ENCODE results near the gene LITAF. TPM values are rescaled to one million over a fixed set of nuclear protein-coding genes. Genes with fewer than 3 reads are reported as not detected.
A peak's percentile ranks its signal among the peaks of the same experiment; 100 is the strongest.
"Not testable (repeated sequence)": the region's sequence is repeated elsewhere in the genome, so short reads cannot be mapped to it uniquely, and the experiment has no call there.

LITAF gene
- total RNA-seq, 2 donors from 2014 or later: 171 to 240 TPM

DNA sequence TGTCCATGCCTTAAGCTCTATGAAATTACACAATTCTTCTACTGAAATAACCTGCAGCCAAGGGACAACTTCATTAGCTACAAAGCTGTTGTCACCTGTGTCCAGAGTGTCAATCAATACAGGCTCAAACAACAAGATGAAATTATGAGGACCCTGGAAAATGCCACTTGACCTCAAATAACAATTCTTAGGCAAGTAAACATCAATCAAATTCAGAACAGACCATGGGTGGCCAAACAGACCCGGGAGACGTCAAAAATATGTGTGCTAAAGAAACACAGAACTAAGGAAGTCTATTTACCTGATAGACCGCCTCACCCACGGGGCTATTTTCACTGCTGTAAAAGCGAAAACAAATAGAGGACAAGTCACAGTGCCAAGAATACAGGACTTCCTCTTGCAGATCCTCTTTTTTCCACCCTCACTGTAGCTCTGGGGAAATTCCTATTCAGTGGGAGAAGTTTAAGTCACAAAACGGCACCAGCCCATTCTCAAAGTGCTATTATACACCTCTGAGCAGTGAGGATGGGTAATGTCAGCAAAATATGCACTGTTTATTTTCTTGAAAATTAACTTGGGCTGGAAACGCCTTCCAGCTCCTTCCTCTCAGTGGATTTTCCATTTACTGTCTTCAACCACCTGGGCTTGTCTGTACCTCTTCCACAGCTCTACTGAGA, 2.7 kb downstream of the LITAF start:
- DNase-seq (peak; percentile 61 to 65), ATAC-seq (peak; percentile 74)
- intact Hi-C loops (cut with DNase I, micrococcal nuclease): no loop called here

DNA sequence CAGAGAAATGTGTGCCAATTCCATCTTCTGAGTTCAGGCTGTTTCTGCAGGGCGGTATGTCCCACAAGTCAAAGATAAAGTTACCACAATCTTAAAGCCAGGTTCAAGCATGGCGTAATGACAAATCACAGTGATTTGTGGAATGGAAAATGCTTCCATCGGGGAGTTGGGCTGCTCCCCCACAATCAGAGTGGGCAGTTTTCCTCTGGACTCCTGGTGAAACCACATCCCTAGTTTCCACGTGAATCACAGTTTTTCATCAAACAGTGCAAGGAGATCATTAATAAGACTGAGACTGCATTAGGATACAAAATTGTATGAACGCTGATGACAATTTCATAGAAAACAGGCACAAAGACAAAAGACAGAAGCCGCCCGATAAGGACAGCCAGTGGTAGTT, 3.6 kb downstream of the LITAF start:
- no peak for DNase-seq
- intact Hi-C loops (cut with DNase I, micrococcal nuclease): no loop called here
- ATAC-seq: no peak

DNA sequence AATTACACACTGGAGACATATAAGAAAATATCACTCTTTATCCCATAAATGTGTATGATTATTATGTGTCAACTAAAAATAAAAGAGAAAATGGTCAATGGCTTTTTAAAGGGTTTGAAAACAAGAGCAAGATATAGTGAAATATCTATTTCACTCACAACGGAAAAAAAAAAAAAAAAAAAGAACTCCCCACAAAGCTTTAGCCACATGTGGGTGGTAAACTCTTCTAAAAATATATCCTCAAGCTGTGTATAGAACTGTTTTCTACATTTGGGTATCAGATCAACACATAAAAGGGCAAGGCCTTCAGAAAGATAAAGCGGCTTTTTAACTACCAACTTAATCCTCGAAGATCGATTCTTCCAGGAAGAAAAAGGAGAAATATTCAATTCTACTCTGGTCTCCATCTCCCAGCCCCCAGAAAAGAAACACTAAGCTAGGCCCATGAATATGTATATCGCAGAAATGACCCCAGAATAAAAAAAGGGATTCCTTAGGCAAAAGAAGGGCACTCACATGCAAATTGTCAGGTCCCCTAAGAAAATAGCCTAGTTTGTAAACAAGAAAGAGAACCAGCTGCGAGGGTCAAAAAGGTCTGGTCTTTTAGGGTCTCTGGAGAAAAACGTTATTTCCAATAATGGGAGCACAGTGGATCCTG, 4.4 kb downstream of the LITAF start:
- intact Hi-C loops (cut with DNase I, micrococcal nuclease): no loop called here
- DNase-seq (no peak), ATAC-seq (no peak)

DNA sequence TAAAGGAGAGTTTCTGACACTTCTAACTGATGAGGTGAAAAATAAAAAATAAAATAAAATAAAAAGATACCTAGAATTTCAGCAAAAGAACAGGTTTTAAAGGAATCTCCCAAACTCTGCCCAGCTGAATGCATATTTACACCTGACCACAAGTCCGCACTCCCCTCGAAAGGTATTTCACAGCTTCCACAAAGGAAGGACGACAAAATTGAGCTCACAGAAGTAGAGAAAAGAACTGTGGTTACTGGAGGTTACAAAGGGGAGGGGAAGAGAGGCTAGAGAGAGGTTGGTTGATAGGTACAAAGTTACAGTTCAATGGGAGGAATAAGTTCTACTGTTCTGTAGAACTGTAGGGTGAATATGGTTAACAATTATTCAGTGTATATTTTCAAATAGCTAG, 5.0 kb downstream of the LITAF start:
- intact Hi-C loops (cut with DNase I, micrococcal nuclease): no loop called here
- ATAC-seq (no peak), DNase-seq (no peak)

DNA sequence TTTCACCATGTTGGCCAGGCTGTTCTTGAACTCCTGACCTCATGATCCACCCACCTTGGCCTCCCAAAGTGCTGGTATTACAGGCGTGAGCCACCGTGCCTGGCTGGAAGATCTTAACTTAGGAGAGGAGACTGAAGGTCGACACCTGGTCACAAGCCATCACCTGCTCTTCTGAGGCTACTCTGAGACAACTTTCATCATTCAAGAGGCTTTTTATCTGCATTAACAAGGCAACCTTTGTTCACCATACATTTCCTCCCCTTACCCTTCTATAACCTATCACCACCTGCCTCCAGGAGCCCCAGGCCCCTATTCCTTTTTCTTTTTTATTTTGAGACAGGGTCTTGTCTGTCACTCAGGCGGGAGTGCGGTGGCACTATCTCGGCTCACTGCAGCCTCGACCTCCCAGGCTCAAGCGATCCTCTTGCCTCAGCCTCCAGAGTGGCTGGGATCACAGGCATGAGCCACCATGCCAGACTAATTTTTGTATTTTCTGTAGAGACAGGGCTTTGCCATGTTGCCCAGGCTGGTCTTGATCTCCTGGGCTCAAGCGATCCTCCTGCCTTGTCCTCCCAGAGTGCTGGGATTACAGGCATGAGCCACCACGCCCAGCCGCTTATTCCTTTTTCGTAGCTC, 6.2 kb downstream of the LITAF start:
- no peak for ATAC-seq
- intact Hi-C loops (cut with DNase I, micrococcal nuclease): no loop called here
- DNase-seq: no peak

- DNase-seq; ATAC-seq; intact Hi-C loops (cut with DNase I, micrococcal nuclease): not testable (repeated sequence)
Observed at GRCh38 chr16:11577290-11577660, 9.4 kb downstream of the LITAF start.

- ATAC-seq: peak; percentile 32
- DNase-seq: no peak
- intact Hi-C loops (cut with DNase I, micrococcal nuclease): no loop called here
Observed at GRCh38 chr16:11576427-11577289, 10.1 kb downstream of the LITAF start.

GRCh38 chr16:11575223-11575589, 11.5 kb downstream of the LITAF start:
- intact Hi-C loops (cut with DNase I, micrococcal nuclease): no loop called here
- ATAC-seq (no peak), DNase-seq (no peak)

DNA sequence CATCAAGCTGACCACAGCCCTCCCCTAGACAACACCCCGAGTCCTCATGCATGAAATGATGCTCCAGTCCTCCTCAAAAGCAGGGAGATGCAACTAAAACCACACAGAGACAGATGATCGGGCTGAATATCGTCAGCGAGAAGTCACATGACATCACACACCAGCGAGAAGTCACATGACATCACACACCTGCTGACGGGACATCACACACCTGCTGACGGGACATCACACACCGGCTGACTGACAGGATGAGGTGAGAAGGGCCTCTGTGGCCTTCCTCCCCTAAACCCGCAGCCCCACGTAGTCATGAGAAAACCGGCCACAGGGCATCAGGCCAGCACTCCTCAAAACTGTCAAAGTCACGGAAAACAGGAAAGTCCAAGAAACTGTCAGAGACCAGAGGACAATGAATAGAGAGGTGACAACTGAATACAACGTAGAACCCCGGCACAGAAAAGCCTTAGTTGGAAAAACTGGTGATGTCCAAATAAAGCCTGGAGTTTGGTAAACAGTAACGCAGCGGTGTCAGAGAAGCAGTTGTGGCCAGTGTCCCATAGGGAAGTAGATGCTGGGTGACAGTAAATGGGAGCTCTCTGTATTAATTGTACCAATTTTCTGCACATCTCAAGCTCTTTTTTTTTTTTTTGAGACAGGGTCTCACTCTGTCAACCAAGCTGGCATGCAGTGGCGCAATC, 14.3 kb downstream of the LITAF start:
- intact Hi-C loops (cut with DNase I, micrococcal nuclease): no loop called here
- no peak for ATAC-seq
- DNase-seq: no peak

DNA sequence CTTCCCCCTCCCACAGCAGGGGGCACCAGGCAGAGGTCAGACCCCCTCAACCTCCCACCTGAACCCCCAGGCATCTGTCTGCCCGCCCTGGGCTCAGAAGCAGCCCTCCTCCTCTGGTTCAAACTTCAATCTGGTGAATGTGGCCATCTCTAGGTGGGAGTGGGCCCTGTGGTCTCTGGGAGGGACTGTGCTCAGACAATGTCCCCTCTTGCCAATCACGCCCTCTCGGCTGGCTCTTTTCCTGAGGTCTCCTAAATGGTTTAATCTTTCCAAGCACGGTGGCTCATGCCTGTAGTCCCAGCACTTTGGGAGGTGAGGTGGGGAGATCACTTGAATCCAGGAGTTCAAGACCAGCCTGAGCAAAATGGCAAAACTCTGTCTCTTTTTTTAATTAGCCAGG, 15.2 kb downstream of the LITAF start:
- ATAC-seq: no peak
- no peak for DNase-seq
- intact Hi-C loops (cut with DNase I, micrococcal nuclease): no loop called here

GRCh38 chr16:11570806-11571205, 15.9 kb downstream of the LITAF start:
- ATAC-seq: no peak
- intact Hi-C loops (cut with DNase I, micrococcal nuclease): no loop called here
- DNase-seq: no peak

DNA sequence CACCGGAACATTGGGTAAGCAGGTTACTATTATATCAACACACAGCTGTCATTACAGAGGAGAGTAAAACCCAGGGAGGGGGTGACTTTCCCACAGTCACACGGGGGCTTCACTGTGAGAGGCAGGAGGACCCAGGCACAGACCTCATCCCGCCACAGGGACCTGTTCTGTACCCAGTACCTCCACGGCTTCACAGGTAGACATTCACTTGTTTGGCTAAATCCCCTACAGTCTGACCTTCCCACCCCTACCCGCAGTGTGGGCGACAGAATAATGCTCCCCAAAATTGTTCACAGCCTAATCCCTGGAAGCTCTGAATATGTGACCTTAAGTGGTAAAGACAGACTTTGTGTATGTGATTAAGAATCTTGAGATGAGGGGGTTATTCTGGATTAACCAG, 16.5 kb downstream of the LITAF start:
- intact Hi-C loops (cut with DNase I, micrococcal nuclease): no loop called here
- no peak for DNase-seq
- no peak for ATAC-seq

GRCh38 chr16:11566398-11566797, 20.3 kb downstream of the LITAF start:
- no peak for DNase-seq
- no peak for ATAC-seq
- intact Hi-C loops (cut with DNase I, micrococcal nuclease): no loop called here

DNA sequence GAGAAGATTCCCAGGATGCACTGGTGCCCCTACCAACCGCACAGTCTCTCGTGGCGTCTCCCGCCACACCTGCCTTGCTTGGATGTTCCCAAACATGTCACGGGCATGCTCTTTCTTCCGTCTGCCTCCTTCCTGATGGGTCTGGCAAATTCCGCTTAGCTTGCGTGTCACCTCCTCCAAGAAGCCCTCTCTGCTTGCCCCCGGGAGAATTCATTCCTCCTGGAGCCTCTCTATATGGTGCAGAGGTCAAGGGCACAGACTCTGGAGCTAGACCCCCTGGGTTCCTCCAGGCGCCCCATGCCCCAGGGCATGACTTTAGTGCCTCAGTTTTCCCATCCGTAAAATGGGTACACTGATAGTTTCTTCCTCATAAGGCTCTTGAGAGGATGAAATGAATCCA, 21.1 kb downstream of the LITAF start:
- DNase-seq (no peak), ATAC-seq (no peak)
- intact Hi-C loops (cut with DNase I, micrococcal nuclease): no loop called here

- no peak for ATAC-seq
- DNase-seq: no peak
- intact Hi-C loops (cut with DNase I, micrococcal nuclease): no loop called here
Observed at GRCh38 chr16:11564046-11564926, 22.4 kb downstream of the LITAF start.

DNA sequence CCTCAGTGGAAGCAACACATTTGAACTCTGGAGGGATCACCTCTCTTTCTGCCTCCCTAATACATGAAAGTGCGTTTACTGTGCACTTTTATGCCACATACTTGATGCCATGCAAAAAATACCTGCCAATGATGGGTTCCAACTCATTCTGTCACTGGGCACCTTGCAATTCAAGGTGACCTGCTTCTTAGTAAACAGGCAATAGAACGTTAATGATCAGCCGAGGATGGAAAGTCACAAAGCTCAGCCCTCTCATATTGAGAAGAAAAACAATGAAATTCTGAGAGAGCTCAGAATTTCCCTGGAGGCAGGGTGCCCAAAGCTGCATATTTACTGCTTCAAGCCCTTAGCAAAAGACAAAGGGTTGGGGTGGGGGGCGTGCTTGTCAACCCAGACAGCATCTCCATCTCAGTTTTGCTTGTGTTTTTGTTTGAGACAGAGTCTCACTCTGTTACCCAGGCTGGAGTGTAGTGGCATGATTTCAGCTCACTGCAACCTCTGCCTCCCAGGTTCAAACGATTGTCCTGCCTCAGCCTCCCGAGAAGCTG, 23.2 kb downstream of the LITAF start:
- intact Hi-C loops (cut with DNase I, micrococcal nuclease): no loop called here
- DNase-seq: no peak
- ATAC-seq: no peak

- no peak for ATAC-seq
- no peak for DNase-seq
- intact Hi-C loops (cut with DNase I, micrococcal nuclease): no loop called here
Observed at GRCh38 chr16:11562941-11563340, 23.8 kb downstream of the LITAF start.

DNA sequence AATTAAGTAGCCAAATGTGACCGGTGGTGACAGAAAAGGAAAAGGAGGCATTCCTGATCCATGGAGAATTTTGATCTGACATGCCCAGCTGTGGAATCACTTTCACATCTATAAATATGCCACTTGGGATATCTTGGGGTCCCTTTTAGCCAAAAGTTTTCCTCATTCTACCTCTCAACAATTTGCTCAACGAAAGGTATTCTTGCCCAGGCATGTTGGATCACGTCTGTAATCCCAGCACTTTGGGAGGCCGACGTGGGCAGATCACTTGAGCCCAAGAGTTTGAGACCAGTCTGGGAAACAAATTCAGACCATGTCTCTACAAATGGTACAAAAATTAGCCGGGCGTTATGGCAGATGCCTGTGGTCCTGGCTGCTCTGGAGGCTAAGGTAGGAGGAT, 24.3 kb downstream of the LITAF start:
- no peak for ATAC-seq
- intact Hi-C loops (cut with DNase I, micrococcal nuclease): no loop called here
- DNase-seq: no peak

Data from left colon (tissue), 2 donors.